ENCODE measurements around the gene SMOC2.
"Not testable (repeated sequence)": the region's sequence is repeated elsewhere in the genome, so short reads cannot be mapped to it uniquely, and the experiment has no call there.

DNA sequence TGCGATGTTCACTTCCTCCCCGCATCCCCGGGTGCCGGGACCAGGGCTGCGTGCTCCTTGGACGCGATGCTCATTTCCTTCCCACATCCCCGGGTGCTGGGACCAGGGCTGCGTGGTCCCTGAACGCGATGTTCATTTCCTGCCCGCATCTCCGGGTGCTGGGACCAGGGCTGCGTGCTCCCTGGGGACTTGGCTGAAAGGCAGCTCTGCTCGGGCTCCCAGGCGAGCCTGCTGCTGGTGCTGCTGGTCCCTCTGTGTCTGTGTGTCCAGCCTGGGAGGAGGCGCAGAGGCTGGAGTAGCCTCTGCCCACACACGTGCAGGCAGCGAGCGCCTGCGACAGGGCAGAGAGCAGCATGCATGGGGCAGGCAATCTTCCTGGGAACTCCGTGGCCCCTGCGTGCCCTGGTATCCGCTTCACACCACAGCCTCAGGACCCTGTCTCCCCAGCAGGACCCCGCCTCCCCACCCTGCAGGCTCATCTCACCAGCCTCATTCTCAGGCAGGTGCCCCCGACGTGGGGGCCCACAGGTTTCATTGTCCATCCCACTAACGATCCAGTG, 132.4 kb downstream of the SMOC2 start:
- TF ChIP-seq EZH2 (IDR thresholded peaks at IDR 0.05); POLR2AphosphoS5 (IDR thresholded peaks at IDR 0.05; ENCODE audit: borderline replicate concordance, low read depth, low read length): not testable (repeated sequence)
